ENCODE results near the gene C14orf119. TPM values are rescaled to one million over a fixed set of nuclear protein-coding genes. Genes with fewer than 3 reads are reported as not detected.

C14orf119 gene
- total and polyA plus RNA-seq, 9 of the 15 experiments (the other 6 are each of a cell fraction or from before 2014, with no cell fraction given): 36.7 to 251 (median 51.8) TPM

DNA sequence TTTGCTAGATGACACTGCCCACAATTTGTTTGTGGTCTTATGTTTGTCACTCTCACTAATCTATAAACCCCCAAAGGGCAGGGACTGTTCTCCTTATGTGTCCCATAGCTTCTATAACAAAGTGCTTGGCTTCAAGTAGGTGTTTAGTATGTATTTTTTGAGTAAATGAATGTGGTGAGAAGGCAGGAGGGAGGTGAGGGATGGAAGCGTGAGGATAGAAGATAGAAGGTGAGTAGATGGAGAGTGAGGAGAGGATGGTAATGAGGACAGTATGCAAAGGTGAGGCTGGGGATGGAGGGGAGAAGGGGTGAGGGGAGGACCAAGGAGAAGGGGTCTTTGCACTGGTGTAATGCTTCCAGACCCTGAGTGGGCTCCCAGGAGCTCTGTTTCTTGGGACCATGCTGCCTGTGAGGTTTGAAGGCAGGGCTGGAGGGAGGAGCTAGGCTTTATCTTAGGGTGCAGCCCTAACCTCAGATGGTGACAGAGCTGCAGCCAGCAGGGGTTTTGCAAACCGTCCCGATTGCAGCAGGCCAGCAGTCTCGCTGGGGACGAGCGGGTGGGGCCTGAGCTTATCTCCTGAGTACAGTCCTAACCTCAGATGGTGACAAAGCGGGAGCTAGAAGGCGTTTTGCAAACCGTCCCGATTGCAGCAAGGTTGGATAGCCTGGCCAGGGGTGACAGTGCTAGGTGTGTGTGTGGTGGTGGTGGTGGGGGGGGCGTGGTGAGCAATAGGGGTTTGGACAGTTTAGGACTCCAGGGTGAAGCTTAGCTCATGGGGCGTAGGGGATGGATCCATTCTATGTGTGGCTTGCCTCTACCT lies 17.3 kb downstream of the C14orf119 start (continued):
- no peak; a peak in 1 of 4 replicates for TF ChIP-seq SRF (CRISPR knock-in tag; IDR thresholded peaks at IDR 0.05)
- no peak for TF ChIP-seq TGIF2 (CRISPR knock-in tag; IDR thresholded peaks at IDR 0.05)
- no peak; the same call in 1 of the 2 replicates for TF ChIP-seq ZNF143 (CRISPR knock-in tag; IDR thresholded peaks at IDR 0.05)
- no peak for TF ChIP-seq POLR2A (conservative IDR thresholded peaks at IDR 0.05)
- TF ChIP-seq ZNF780A (CRISPR knock-in tag; IDR thresholded peaks at IDR 0.05): no peak
- TF ChIP-seq TCF3 (CRISPR knock-in tag; IDR thresholded peaks at IDR 0.05): peak; percentile 99
- no peak for TF ChIP-seq ZNF444 (CRISPR knock-in tag; IDR thresholded peaks at IDR 0.05)
- no peak for TF ChIP-seq ZNF57 (CRISPR knock-in tag; IDR thresholded peaks at IDR 0.05)
- TF ChIP-seq FOSL1 (tag; conservative IDR thresholded peaks at IDR 0.05): peak; percentile 96
- TF ChIP-seq KHSRP (IDR thresholded peaks at IDR 0.05): peak; percentile 68
- peak; percentile 100 for TF ChIP-seq PHF21A (IDR thresholded peaks at IDR 0.05; ENCODE audit: borderline replicate concordance, low read depth)
- no peak for TF ChIP-seq CHD7 (IDR thresholded peaks at IDR 0.05; ENCODE audit: low read depth, low read length)
- TF ChIP-seq ZSCAN32 (CRISPR knock-in tag; IDR thresholded peaks at IDR 0.05): no peak
- TF ChIP-seq RFX1 (IDR thresholded peaks at IDR 0.05): no peak

Data from K562 (cell line).